Sigmoid colon (tissue), 7 donors: Measurements from ENCODE around the gene AVPR2. TPM values are rescaled to one million over a fixed set of nuclear protein-coding genes. Genes with fewer than 3 reads are reported as not detected.

ENCODE experiments used
- DNase-seq: peaks from one replicate; pipeline ENCODE4 v3.0.0-alpha.2; 2019
- H3K27ac ChIP-seq, 4 donors: fragments of 200-600 bp; sonication (generic); one replicate each; pipeline ENCODE4 v1.5.1; 2016 to 2019; ENCODE audit warnings: mild to moderate bottlenecking in 1 of 4
- H3K27me3 ChIP-seq, 3 donors: fragments of 200-600 bp; sonication (generic); one replicate each; pipeline ENCODE4 v1.5.1; 2019; ENCODE audit warnings: mild to moderate bottlenecking in 1 of 3
- H3K36me3 ChIP-seq, 4 donors: fragments of 200-600 bp; sonication (generic); one replicate each; pipeline ENCODE4 v1.5.1; 2016 to 2019
- H3K4me1 ChIP-seq, 4 donors: fragments of 200-600 bp; sonication (generic); one replicate each; pipeline ENCODE4 v1.5.1; 2017 to 2019
- H3K4me3 ChIP-seq, 4 donors: fragments of 200-600 bp; sonication (generic); one replicate each; pipeline ENCODE4 v1.5.1; 2017 to 2019; ENCODE audit warnings: mild to moderate bottlenecking in 2 of 4, moderate library complexity in 1 of 4
- H3K9me3 ChIP-seq, 4 donors: fragments of 200-600 bp in 3 of 4; sonication (generic) in 3 of 4; one replicate each; pipeline versions ENCODE4 v1.5.1 to v1.6.1; 2013 to 2019
- CTCF ChIP-seq, 4 experiments: fragments of 450-650 bp in 3 of 4; fragments of 200-600 bp in 1 of 4; IDR thresholded peaks; one replicate each; pipeline ENCODE4 v1.5.1; 2016 to 2019; ENCODE audit warnings: antibody characterized with exemption in 4 of 4, mild to moderate bottlenecking in 3 of 4, moderate library complexity in 2 of 4
- EP300 ChIP-seq, 4 donors: sonication (generic); formaldehyde crosslinking; IDR thresholded peaks; one replicate each; pipeline ENCODE4 v1.6.1; 2017; ENCODE audit warnings: antibody characterized with exemption in 4 of 4
- POLR2A ChIP-seq, 2 donors: fragments of 450-650 bp; IDR thresholded peaks; one replicate each; pipeline ENCODE4 v1.6.1; 2016; ENCODE audit warnings: antibody characterized with exemption in 2 of 2, mild to moderate bottlenecking in 2 of 2, moderate library complexity in 2 of 2
- POLR2AphosphoS5 ChIP-seq, 4 donors: sonication (generic); formaldehyde crosslinking; IDR thresholded peaks; one replicate each; pipeline ENCODE4 v1.6.1; 2017; ENCODE audit warnings: antibody characterized with exemption in 4 of 4
- WGBS, 2 donors: extraction: QIAGEN DNeasy Blood & Tissue Kit; methylation state at CpG; one replicate each; pipeline ENCODE4 v1.1.7; 2013; 5-methylcytosine and 5-hydroxymethylcytosine counted together
- intact Hi-C: fragments of 100-400 bp; cut with DNase I; formaldehyde crosslinking; loops from one replicate; pipeline ENCODE4 v1.15.1; 2023
- polyA plus RNA-seq, 3 donors: library from polyadenylated mRNA; stranded (reverse); fragments of 200-250 nt; gene quantifications; one replicate each; pipeline ENCODE4 v1.2.3, GENCODE V29; 2013
- total RNA-seq, 4 donors: library from RNA; depleted of rRNA; stranded (reverse); fragments of >200 nt; gene quantifications; one replicate each; pipeline ENCODE4 v1.1.0, GENCODE V29; 2016
- donor health status: healthy with polysubstance abuse.
- donor health status: Bipolar disorder and iron deficiency.
- donor health status: healthy.

AVPR2 gene
- total and polyA plus RNA-seq, 7 donors, result 1.1 to 2.2 (median 1.1) TPM; not detected in 2

- H3K27ac ChIP-seq, result peak within 1 kb of the TSS; percentile 38 to 68 (median 65)
- peaks cover 0 to 3% (median 0%) of the 10 kb centered on the region in 3 donors for H3K27me3 ChIP-seq
- peaks cover 0 to 28% (median 13%) of the 10 kb centered on the region in 4 donors for H3K4me1 ChIP-seq
- no peak for DNase-seq
- intact Hi-C loops, result no loop called here
- no peaks in the 10 kb centered on the region for H3K36me3 ChIP-seq
- TF ChIP-seq EP300 (IDR thresholded peaks at IDR 0.05) (no peak), POLR2AphosphoS5 (IDR thresholded peaks at IDR 0.05) (peak in 1 of 4 donors; percentile 24), POLR2A (IDR thresholded peaks at IDR 0.05) (no peak), CTCF (IDR thresholded peaks at IDR 0.05) (no peak)
- H3K4me3 ChIP-seq, result peak within 1 kb of the TSS; percentile 23 to 49 (median 44)
- 19 to 25% methylated on average over 30 to 31 of the region's 31 CpGs for WGBS, 2 donors
- no peaks in the 10 kb centered on the region for H3K9me3 ChIP-seq
Observed at GRCh38 chrX:153944140-153944799, 39.8 kb downstream of the AVPR2 start, which contains the start of gene RENBP. Gene RENBP, minus strand, starts transcription at chrX:153944643. Its CDS starts 33 bp downstream, at chrX:153944610.

- intact Hi-C loops, result no loop called here
- 32 to 48% methylated on average over 6 of the region's 6 CpGs for WGBS, 2 donors
- H3K4me1 ChIP-seq, result peaks cover 0 to 33% (median 18%) of the 10 kb centered on the region in 4 donors
- peaks cover 0 to 3% (median 0%) of the 10 kb centered on the region in 3 donors for H3K27me3 ChIP-seq
- H3K27ac ChIP-seq, result peak overlapping the region in 3 of 4 donors; percentile 64 to 68 (median 66)
- H3K4me3 ChIP-seq, result peak overlapping the region; percentile 23 to 49 (median 44)
- peaks cover 0 to 2% (median 0%) of the 10 kb centered on the region in 4 donors for H3K36me3 ChIP-seq
- TF ChIP-seq POLR2A (IDR thresholded peaks at IDR 0.05), result no peak
- no peak for DNase-seq
- no peaks in the 10 kb centered on the region for H3K9me3 ChIP-seq
Observed at GRCh38 chrX:153944800-153945150, 40.3 kb downstream of the AVPR2 start.

GRCh38 chrX:153945956-153946943 is 41.8 kb downstream of the AVPR2 start:
- 88% methylated on average over 24 of the region's 24 CpGs for WGBS, 2 donors
- intact Hi-C loops, result no loop called here

GRCh38 chrX:153947009-153947769 is 42.7 kb downstream of the AVPR2 start:
- Histone ChIP-seq H3K27ac (peak overlapping the region; percentile 63 to 87 (median 86)), H3K4me1 (peaks cover 0 to 52% (median 40%) of the 10 kb centered on the region in 4 donors), H3K36me3 (peaks cover 0 to 25% (median 12%) of the 10 kb centered on the region in 4 donors), H3K9me3 (no peaks in the 10 kb centered on the region), H3K4me3 (no peak overlapping the region), H3K27me3 (peaks cover 0 to 3% (median 0%) of the 10 kb centered on the region in 3 donors)
- WGBS, 2 donors, result 33 to 35% methylated on average over 19 of the region's 19 CpGs
- no peak for TF ChIP-seq POLR2AphosphoS5 (IDR thresholded peaks at IDR 0.05)
- TF ChIP-seq EP300 (IDR thresholded peaks at IDR 0.05), result no peak
- TF ChIP-seq CTCF (IDR thresholded peaks at IDR 0.05), result peak; percentile 68 to 78 (median 72)
- TF ChIP-seq POLR2A (IDR thresholded peaks at IDR 0.05), result no peak
- intact Hi-C loops, result no loop called here
- peak; percentile 88 for DNase-seq

More at GRCh38 chrX:153945956-153946943, 41.8 kb downstream of the AVPR2 start:
- Histone ChIP-seq H3K27ac (peak overlapping the region in 3 of 4 donors; percentile 84 to 87 (median 87)), H3K9me3 (no peaks in the 10 kb centered on the region), H3K27me3 (peaks cover 0 to 3% (median 0%) of the 10 kb centered on the region in 3 donors), H3K36me3 (peaks cover 0 to 16% (median 6%) of the 10 kb centered on the region in 4 donors), H3K4me3 (no peak overlapping the region), H3K4me1 (peaks cover 0 to 42% (median 31%) of the 10 kb centered on the region in 4 donors)
- TF ChIP-seq CTCF (IDR thresholded peaks at IDR 0.05) (no peak), POLR2AphosphoS5 (IDR thresholded peaks at IDR 0.05) (no peak), POLR2A (IDR thresholded peaks at IDR 0.05) (no peak), EP300 (IDR thresholded peaks at IDR 0.05) (no peak)
- DNase-seq, result no peak
